ENCODE data around the gene IGFL4. TPM values are rescaled to one million over a fixed set of nuclear protein-coding genes. Genes with fewer than 3 reads are reported as not detected.
A peak's percentile ranks its signal among the peaks of the same experiment; 100 is the strongest.

Gene IGFL4
- total and polyA plus RNA-seq, 9 of the 15 experiments (the other 6 are each of a cell fraction or from before 2014, with no cell fraction given), result not detected

DNA sequence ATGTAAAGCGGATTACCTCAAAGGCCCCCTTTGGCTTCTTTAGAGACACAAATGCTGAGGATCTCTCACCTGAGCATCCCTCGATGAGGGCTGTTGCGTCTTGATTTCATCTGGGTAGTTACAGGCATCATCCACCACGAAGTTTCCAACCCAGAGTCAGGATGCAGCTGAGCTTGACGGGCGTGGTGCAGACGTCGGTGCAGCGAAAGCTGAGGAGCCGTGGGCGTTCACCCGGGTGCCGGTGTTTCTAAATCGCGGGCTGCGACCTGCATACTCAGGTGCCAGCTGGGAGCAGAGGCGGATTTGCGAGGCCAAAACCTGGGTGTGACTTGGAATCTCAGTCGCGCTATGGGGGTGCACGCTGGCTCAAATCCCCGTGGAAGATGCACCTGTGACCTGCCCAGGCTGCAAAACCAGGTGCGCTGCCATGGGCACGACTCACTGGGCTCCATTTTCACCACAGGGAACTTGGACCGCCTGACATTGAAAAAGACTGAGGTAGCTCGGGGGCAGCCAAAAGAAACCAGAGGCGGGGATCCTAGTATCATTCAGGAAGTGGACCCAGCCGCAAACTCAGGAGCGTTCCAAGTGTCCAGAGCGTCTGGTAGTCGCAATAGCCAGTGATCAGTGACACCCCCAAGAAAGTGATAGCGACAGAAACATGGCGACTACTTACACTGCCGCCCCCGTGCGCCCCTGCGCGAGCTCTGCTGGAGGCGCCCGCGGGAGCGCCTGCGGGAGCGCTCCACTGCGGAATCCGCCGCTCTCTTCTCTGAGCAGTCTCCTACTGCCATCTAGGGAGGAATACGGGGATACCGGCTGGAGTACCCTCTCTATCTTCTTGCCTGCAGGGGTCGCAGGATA is 36.4 kb upstream of the IGFL4 start (continued):
- no peak for TF ChIP-seq KDM4B (IDR thresholded peaks at IDR 0.05; ENCODE audit: borderline replicate concordance in 2 of 2, low read depth in 1 of 2)
- no peak for TF ChIP-seq ZNF707 (CRISPR knock-in tag; conservative IDR thresholded peaks at IDR 0.05)
- TF ChIP-seq ZNF384 (IDR thresholded peaks at IDR 0.05; ENCODE audit: low read depth, low read length), result peak; percentile 47; the same call in 1 of the 2 replicates
- no peak for TF ChIP-seq NEUROD1 (IDR thresholded peaks at IDR 0.05; ENCODE audit: borderline replicate concordance, low read depth, low read length, partially characterized antibody)
- no peak for TF ChIP-seq ZNF316 (IDR thresholded peaks at IDR 0.05)
- TF ChIP-seq, protein P1, sequence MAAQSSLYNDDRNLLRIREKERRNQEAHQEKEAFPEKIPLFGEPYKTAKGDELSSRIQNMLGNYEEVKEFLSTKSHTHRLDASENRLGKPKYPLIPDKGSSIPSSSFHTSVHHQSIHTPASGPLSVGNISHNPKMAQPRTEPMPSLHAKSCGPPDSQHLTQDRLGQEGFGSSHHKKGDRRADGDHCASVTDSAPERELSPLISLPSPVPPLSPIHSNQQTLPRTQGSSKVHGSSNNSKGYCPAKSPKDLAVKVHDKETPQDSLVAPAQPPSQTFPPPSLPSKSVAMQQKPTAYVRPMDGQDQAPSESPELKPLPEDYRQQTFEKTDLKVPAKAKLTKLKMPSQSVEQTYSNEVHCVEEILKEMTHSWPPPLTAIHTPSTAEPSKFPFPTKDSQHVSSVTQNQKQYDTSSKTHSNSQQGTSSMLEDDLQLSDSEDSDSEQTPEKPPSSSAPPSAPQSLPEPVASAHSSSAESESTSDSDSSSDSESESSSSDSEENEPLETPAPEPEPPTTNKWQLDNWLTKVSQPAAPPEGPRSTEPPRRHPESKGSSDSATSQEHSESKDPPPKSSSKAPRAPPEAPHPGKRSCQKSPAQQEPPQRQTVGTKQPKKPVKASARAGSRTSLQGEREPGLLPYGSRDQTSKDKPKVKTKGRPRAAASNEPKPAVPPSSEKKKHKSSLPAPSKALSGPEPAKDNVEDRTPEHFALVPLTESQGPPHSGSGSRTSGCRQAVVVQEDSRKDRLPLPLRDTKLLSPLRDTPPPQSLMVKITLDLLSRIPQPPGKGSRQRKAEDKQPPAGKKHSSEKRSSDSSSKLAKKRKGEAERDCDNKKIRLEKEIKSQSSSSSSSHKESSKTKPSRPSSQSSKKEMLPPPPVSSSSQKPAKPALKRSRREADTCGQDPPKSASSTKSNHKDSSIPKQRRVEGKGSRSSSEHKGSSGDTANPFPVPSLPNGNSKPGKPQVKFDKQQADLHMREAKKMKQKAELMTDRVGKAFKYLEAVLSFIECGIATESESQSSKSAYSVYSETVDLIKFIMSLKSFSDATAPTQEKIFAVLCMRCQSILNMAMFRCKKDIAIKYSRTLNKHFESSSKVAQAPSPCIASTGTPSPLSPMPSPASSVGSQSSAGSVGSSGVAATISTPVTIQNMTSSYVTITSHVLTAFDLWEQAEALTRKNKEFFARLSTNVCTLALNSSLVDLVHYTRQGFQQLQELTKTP (IDR thresholded peaks at IDR 0.05; ENCODE audit: low read depth in 1 of 2, partially characterized antibody in 2 of 2), result no peak
- TF ChIP-seq KLF1 (tag; IDR thresholded peaks at IDR 0.05), result no peak
- TF ChIP-seq, protein P2, sequence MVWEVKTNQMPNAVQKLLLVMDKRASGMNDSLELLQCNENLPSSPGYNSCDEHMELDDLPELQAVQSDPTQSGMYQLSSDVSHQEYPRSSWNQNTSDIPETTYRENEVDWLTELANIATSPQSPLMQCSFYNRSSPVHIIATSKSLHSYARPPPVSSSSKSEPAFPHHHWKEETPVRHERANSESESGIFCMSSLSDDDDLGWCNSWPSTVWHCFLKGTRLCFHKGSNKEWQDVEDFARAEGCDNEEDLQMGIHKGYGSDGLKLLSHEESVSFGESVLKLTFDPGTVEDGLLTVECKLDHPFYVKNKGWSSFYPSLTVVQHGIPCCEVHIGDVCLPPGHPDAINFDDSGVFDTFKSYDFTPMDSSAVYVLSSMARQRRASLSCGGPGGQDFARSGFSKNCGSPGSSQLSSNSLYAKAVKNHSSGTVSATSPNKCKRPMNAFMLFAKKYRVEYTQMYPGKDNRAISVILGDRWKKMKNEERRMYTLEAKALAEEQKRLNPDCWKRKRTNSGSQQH (CRISPR knock-in tag; IDR thresholded peaks at IDR 0.05), result no peak
- no peak for TF ChIP-seq ZKSCAN3 (CRISPR knock-in tag; IDR thresholded peaks at IDR 0.05)
- TF ChIP-seq, protein P3, sequence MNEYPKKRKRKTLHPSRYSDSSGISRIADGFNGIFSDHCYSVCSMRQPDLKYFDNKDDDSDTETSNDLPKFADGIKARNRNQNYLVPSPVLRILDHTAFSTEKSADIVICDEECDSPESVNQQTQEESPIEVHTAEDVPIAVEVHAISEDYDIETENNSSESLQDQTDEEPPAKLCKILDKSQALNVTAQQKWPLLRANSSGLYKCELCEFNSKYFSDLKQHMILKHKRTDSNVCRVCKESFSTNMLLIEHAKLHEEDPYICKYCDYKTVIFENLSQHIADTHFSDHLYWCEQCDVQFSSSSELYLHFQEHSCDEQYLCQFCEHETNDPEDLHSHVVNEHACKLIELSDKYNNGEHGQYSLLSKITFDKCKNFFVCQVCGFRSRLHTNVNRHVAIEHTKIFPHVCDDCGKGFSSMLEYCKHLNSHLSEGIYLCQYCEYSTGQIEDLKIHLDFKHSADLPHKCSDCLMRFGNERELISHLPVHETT (CRISPR knock-in tag; conservative IDR thresholded peaks at IDR 0.05 in 1 of 2, IDR thresholded peaks at IDR 0.05 in 1 of 2), result no peak
- TF ChIP-seq PURB (CRISPR knock-in tag; IDR thresholded peaks at IDR 0.05; ENCODE audit: low read depth), result no peak
- no peak for TF ChIP-seq MTA2 (IDR thresholded peaks at IDR 0.05; ENCODE audit: low read depth)
- TF ChIP-seq, protein P4, sequence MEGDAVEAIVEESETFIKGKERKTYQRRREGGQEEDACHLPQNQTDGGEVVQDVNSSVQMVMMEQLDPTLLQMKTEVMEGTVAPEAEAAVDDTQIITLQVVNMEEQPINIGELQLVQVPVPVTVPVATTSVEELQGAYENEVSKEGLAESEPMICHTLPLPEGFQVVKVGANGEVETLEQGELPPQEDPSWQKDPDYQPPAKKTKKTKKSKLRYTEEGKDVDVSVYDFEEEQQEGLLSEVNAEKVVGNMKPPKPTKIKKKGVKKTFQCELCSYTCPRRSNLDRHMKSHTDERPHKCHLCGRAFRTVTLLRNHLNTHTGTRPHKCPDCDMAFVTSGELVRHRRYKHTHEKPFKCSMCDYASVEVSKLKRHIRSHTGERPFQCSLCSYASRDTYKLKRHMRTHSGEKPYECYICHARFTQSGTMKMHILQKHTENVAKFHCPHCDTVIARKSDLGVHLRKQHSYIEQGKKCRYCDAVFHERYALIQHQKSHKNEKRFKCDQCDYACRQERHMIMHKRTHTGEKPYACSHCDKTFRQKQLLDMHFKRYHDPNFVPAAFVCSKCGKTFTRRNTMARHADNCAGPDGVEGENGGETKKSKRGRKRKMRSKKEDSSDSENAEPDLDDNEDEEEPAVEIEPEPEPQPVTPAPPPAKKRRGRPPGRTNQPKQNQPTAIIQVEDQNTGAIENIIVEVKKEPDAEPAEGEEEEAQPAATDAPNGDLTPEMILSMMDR (IDR thresholded peaks at IDR 0.05 in 2 of 3, conservative IDR thresholded peaks at IDR 0.05 in 1 of 3; ENCODE audit: insufficient read depth in 2 of 3, low read depth in 1 of 3, low read length in 3 of 3), result peak; percentile 98 to 100 (median 100)
- TF ChIP-seq, protein P5, sequence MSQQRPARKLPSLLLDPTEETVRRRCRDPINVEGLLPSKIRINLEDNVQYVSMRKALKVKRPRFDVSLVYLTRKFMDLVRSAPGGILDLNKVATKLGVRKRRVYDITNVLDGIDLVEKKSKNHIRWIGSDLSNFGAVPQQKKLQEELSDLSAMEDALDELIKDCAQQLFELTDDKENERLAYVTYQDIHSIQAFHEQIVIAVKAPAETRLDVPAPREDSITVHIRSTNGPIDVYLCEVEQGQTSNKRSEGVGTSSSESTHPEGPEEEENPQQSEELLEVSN (IDR thresholded peaks at IDR 0.05; ENCODE audit: borderline replicate concordance in 1 of 2, extremely low read depth in 1 of 2, insufficient read depth in 1 of 2, insufficient read length in 1 of 2, low read depth in 1 of 2, low read length in 1 of 2, poor library complexity in 1 of 2, severe bottlenecking in 1 of 2), result no peak
